Stimulated activated CD8-positive, alpha-beta memory T cell treated with anti-CD3 and anti-CD28 coated beads, Interleukin-7, amount 100 ng/mL, for 24 hours (primary cell): ENCODE measurements around the gene GMNN.

Experiments
- DNase-seq: peaks from one replicate; pipeline ENCODE4 v3.0.0-alpha.2; 2020; ENCODE audit warnings: low read depth

The GMNN gene

DNA sequence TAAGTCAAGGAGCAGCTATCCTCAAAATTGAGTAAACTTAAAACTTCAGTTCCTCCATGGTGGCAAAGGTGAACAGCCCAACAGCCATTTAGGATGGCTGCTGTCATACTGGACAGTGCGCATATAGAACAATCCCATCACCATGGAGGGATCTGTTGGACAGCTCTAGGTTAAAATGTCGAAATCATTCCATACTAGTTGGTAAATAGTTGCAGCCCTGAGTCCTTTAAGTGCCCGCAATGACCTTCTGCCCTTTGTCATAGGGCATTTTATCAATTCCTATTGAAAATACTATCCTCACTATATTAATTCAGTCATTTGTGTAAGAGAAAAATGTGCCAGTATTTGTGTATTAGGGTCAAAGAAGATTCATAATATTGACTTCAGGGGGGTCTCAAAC is 32.8 kb downstream of the GMNN start:
- no peak for DNase-seq

DNA sequence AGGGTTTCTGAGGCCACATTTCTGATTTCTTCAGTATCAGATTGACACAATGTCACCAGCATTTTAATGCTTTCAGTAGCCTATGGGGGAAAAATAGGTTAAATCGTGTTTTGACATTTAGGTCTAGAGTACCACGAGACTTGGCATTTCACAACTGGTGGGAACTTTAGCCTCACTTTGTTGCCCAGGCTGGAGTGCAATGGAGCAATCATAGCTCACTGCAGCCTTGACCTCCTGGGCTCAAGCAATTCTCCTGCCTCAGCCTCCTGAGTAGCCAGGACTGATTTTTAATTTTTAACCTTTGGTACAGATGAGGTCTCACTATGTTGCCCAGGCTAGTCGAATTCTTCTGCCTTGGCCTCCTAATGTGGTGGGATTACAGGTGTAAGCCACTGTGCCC is 35.0 kb downstream of the GMNN start:
- DNase-seq, result no peak

GRCh38 chr6:24818346-24818745 is 43.6 kb downstream of the GMNN start:
- DNase-seq, result no peak

DNA sequence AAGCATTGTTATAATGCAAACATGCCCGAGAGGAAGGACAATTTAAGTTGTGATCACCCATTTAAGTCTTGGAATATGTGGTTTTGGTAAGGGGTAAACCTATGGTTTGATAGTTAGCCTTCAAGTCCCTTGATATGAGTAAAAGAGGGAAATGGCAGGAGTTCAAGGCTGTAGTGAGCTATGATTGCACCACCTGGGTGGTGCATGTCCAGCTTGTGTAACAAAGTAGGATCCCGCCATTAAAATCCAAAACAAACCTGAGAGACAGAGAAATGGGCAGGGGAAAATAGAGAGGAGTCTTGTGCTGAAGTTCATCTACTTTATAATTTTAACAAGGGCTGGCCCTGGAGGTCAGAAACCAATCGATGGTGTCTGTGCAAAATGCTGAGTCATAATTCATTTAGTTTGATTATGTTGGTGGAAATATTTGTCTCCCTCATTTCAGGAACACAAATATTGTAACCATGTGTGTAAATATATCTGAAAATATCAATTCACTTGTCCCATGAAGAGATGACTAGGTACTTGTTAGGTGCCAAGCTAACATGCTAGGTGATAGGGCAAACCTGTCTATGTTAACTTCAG is 47.2 kb downstream of the GMNN start:
- no peak for DNase-seq

- no peak for DNase-seq
Observed at GRCh38 chr6:24822696-24823095, 48.0 kb downstream of the GMNN start.

- DNase-seq, result no peak
Observed at GRCh38 chr6:24823185-24823584, 48.4 kb downstream of the GMNN start.

DNA sequence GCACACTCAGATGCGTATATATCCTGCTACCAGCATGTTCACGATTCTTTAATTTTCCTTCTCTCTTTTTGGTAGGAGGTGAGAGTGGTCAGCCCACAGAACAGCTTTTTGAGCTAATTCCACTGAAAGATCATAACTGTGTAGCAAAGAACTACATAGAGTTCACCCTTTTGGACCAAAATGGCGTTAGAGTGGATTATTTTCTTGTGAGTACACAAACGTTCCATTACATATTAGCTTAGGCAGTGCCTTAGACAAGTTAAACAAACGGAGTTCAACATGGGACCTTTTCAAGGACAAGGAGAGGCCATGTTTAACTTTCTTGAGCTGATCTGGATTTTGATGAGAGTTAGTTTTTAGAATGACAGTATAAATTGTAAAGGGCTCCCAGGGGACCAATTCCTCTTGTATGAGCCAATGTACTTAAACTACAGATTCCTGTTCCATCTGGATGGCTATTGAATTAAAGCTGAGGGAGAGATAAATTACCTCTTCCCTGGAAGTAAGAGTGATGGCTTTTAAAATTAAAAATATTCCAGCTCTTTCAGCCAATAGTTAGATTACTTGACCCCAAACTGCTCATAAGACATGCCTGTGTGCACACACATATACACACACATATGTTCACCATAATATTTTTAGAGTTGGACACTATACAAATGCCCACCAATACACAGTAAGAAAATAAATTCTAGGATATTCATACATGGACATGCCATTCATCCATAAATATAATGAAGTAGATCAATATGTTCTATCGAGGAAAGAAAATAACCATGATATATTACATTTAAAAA is 49.6 kb downstream of the GMNN start:
- no peak for DNase-seq

DNA sequence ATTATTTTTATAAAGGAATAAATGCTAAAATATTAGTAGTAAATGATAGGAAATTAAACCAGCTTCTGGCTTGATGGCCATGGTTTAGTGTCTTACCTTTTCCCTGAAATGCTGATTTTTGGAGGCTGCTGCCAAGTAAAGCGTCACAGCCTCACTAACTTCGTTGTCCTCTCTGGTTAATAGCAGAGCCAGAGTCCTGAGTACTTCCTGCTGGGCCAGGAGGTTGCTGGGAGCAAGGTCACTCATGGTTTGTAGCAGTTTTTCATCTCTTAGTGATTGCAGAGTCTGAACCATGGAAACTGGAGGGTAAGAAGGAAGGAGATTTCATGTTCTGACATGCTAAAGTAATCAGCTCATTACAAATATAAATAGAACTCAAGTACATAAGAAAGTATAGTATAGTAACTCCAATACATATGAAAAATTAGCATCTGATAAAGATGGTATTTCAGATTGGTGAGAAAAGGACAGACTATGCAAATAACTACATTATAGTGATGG is 50.4 kb downstream of the GMNN start:
- DNase-seq, result no peak

GRCh38 chr6:24827162-24827561 is 52.4 kb downstream of the GMNN start:
- DNase-seq, result no peak

DNA sequence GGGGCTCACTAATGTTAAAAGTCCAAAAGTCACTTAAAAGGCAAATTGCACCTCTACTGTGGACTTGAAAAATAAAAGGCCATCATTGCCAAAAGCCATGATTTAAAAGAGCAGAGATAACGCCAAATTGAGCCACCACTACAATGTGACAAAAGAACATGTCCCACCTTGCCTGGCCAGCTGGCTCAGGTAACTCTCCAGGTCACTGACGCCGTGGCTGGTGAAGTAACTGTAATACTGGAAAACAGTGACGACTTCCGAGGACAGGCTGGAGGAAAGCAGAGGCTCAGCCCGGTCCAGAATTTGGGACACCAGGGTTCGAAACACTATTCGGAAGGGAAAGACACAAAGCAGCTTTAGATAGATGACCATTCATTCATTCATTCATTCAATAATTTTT is 53.2 kb downstream of the GMNN start:
- no peak for DNase-seq

- no peak for DNase-seq
Observed at GRCh38 chr6:24829657-24830056, 54.9 kb downstream of the GMNN start.

GRCh38 chr6:24831771-24832716 is 57.3 kb downstream of the GMNN start:
- no peak for DNase-seq

GRCh38 chr6:24832794-24833193 is 58.1 kb downstream of the GMNN start:
- no peak for DNase-seq

- DNase-seq, result no peak
Observed at GRCh38 chr6:24833711-24834386, 59.1 kb downstream of the GMNN start.
